Endometrial microvascular endothelial cells (primary cell): ENCODE results near the gene PRRT1B. TPM values are rescaled to one million over a fixed set of nuclear protein-coding genes. Genes with fewer than 3 reads are reported as not detected.

Experiments used
- in situ Hi-C: cut with HindIII; loops from 2 replicates; pipeline ENCODE4 v1.10.0; 2017; ENCODE audit warnings: low sequenced_read_pairs, low pct_unique_long_range_greater_than_20kb; ENCODE audit errors: inconsistent ontology term
- total RNA-seq: library from RNA; depleted of rRNA; stranded (reverse); fragments of >200 nt; gene quantifications from one replicate; pipeline ENCODE4 v1.2.3, GENCODE V29; 2015; ENCODE audit errors: inconsistent ontology term

PRRT1B gene
- total RNA-seq, 1 donor from 2014 or later: not detected

DNA sequence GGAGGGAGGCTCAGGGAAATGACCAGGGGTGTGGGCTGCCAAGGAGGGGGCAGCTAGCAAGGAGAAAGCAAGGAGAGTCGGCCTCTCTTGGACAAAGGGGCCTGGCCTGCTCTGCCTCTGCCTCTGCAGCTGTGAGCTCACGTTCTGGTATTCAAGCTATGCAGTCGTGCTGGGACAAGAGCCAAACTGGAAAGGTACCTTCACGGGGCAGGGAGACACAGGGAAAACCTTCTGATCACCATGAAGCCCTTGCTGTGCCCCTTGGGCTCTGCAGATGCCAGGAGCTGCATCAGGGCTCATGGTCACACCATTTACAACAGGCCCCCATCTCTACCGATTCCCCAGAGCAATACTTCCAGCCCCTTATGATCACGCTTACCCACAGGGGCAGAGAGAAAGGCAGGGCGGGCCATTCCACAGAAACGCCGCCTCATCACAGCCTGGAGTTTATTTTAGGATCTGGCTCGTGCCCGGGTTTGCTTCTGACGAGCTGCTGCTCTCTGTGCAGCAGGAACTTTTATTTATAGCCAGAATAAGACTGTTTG lies 63.2 kb downstream of the PRRT1B start:
- in situ Hi-C loops: no loop called here

Other genes with a start within 250 kb of the PRRT1B start
- gene PRRC2B, start 151.4 kb upstream of the PRRT1B start, total RNA-seq: 93.1 TPM
- gene POMT1, start 42.6 kb upstream of the PRRT1B start, total RNA-seq: 38.4 TPM
- gene UCK1, start 14.3 kb upstream of the PRRT1B start, total RNA-seq: 32.7 TPM
- 54.6 TPM for gene RAPGEF1, start 194.6 kb downstream of the PRRT1B start, total RNA-seq